Activated CD4-positive, alpha-beta T cell treated with anti-CD3 and anti-CD28 coated beads for 1 hour (primary cell): Measurements from ENCODE around the gene SIM1.

Experiments
- DNase-seq: peaks from one replicate; pipeline ENCODE4 v3.0.0-alpha.2; 2020

SIM1 gene

GRCh38 chr6:100470422-100471120 lies 5.8 kb upstream of the SIM1 start:
- no peak for DNase-seq

- no peak for DNase-seq
These were observed 4.6 kb upstream of the SIM1 start for GRCh38 chr6:100469101-100469859.

- no peak for DNase-seq
These were observed 3.4 kb upstream of the SIM1 start for GRCh38 chr6:100468016-100468622.

- DNase-seq = no peak
These were observed 2.7 kb upstream of the SIM1 start for GRCh38 chr6:100467129-100468015.

GRCh38 chr6:100466410-100467128 lies 1.8 kb upstream of the SIM1 start:
- no peak for DNase-seq

GRCh38 chr6:100465701-100466409 lies 1.1 kb upstream of the SIM1 start:
- no peak for DNase-seq

- no peak for DNase-seq
These were observed 414 bp downstream of the SIM1 start for GRCh38 chr6:100464162-100464851.

- no peak for DNase-seq
These were observed 1.0 kb downstream of the SIM1 start for GRCh38 chr6:100463630-100464161.

- no peak for DNase-seq
These were observed 1.8 kb downstream of the SIM1 start for GRCh38 chr6:100462706-100463629.

- no peak for DNase-seq
These were observed 2.6 kb downstream of the SIM1 start for GRCh38 chr6:100461917-100462705.

GRCh38 chr6:100461278-100461916 lies 3.3 kb downstream of the SIM1 start:
- DNase-seq = no peak

- DNase-seq = no peak
These were observed 4.0 kb downstream of the SIM1 start for GRCh38 chr6:100460650-100461204.

GRCh38 chr6:100459592-100460184 lies 5.0 kb downstream of the SIM1 start:
- no peak for DNase-seq

GRCh38 chr6:100458841-100459591 lies 5.7 kb downstream of the SIM1 start:
- no peak for DNase-seq

- DNase-seq = no peak
These were observed 7.3 kb downstream of the SIM1 start for GRCh38 chr6:100457311-100457990.

GRCh38 chr6:100456908-100457235 lies 7.8 kb downstream of the SIM1 start:
- no peak for DNase-seq
